ENCODE data around the gene SLC28A1.

SLC28A1 gene

DNA sequence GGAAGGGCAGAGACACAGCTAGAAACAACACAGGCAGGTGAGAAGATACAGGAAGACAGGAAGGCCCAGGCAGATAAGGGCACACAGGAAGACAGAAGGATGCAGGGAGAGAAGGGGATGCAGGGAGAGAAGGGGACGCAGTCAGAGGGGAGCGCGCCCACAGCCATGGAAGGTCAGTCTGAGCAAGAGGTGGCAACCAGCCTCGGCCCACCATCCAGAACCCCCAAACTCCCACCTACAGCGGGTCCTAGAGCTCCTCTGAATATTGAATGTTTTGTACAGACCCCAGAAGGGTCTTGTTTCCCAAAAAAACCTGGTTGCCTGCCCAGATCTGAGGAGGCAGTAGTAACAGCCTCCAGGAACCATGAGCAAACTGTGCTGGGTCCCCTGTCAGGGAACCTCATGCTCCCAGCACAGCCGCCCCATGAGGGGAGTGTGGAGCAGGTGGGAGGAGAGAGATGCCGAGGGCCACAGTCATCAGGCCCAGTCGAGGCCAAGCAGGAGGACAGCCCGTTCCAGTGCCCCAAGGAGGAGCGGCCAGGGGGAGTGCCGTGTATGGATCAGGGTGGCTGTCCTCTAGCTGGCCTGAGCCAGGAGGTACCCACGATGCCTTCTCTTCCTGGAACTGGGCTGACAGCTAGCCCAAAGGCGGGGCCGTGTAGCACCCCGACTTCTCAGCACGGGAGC lies 27.6 kb upstream of the SLC28A1 start:
- no peaks in the 10 kb centered on the region for H3K4me1 Mint-ChIP-seq
- H3K27me3 Mint-ChIP-seq = no peaks in the 10 kb centered on the region
- H3K9me3 Mint-ChIP-seq = no peaks in the 10 kb centered on the region
- no peak overlapping the region for H3K4me3 Mint-ChIP-seq
- H3K27ac Mint-ChIP-seq = no peak overlapping the region
- no peaks in the 10 kb centered on the region for H3K36me3 Mint-ChIP-seq

GRCh38 chr15:84857418-84858004 lies 27.0 kb upstream of the SLC28A1 start:
- no peak overlapping the region for H3K27ac Mint-ChIP-seq
- no peak overlapping the region for H3K4me3 Mint-ChIP-seq
- H3K27me3 Mint-ChIP-seq = no peaks in the 10 kb centered on the region
- no peaks in the 10 kb centered on the region for H3K36me3 Mint-ChIP-seq
- H3K9me3 Mint-ChIP-seq = no peaks in the 10 kb centered on the region
- no peaks in the 10 kb centered on the region for H3K4me1 Mint-ChIP-seq

GRCh38 chr15:84858231-84858630 lies 26.2 kb upstream of the SLC28A1 start:
- H3K27ac Mint-ChIP-seq = no peak overlapping the region
- H3K27me3 Mint-ChIP-seq = no peaks in the 10 kb centered on the region
- no peaks in the 10 kb centered on the region for H3K4me1 Mint-ChIP-seq
- no peak overlapping the region for H3K4me3 Mint-ChIP-seq
- no peaks in the 10 kb centered on the region for H3K9me3 Mint-ChIP-seq
- no peaks in the 10 kb centered on the region for H3K36me3 Mint-ChIP-seq

DNA sequence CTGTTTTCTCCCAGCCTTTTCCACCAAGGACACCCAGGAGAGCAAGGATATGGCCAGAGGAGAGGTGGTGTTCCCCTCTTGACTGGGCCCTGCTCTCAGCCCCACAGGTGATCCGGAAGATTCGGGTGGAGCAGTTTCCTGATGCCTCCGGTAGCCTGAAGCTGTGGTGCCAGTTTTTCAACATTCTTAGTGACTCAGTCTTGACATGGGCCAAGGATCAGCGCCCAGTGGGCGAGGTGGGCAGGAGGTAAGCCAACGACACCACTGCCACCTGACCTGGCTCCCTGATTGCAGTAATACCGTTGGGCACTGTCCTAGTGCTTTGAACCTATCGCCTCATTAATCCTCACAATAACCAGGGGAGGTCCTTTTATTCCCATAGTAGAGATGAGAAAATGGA lies 25.3 kb upstream of the SLC28A1 start:
- no peak overlapping the region for H3K27ac Mint-ChIP-seq
- no peaks in the 10 kb centered on the region for H3K27me3 Mint-ChIP-seq
- H3K36me3 Mint-ChIP-seq = no peaks in the 10 kb centered on the region
- H3K4me3 Mint-ChIP-seq = no peak overlapping the region
- H3K9me3 Mint-ChIP-seq = no peaks in the 10 kb centered on the region
- no peaks in the 10 kb centered on the region for H3K4me1 Mint-ChIP-seq

DNA sequence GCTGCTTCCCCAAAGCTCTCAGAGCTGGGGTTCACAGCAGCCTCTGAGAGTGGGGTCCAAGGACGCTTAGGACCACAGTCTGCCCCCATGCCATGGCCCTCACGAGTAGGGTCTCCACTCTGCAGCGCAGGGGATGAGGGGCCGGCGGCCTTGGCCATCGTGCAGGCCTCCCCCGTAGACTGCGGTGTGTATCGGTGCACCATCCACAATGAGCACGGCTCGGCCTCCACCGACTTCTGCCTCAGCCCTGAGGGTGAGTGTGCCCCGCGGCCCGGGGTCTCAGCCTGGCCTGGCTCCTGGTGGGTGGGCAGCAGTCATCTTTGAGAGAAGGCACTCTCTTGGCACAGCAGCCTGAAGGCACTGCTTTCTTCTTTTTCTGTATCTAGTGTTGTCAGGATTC lies 24.8 kb upstream of the SLC28A1 start:
- Mint-ChIP-seq H3K4me1 (no peaks in the 10 kb centered on the region), H3K36me3 (no peaks in the 10 kb centered on the region), H3K27me3 (no peaks in the 10 kb centered on the region), H3K9me3 (no peaks in the 10 kb centered on the region), H3K4me3 (no peak overlapping the region), H3K27ac (no peak overlapping the region)

GRCh38 chr15:84861781-84862180 lies 22.7 kb upstream of the SLC28A1 start:
- Mint-ChIP-seq H3K4me1 (no peaks in the 10 kb centered on the region), H3K27ac (no peak overlapping the region), H3K4me3 (no peak overlapping the region), H3K36me3 (no peaks in the 10 kb centered on the region), H3K9me3 (no peaks in the 10 kb centered on the region), H3K27me3 (no peaks in the 10 kb centered on the region)

DNA sequence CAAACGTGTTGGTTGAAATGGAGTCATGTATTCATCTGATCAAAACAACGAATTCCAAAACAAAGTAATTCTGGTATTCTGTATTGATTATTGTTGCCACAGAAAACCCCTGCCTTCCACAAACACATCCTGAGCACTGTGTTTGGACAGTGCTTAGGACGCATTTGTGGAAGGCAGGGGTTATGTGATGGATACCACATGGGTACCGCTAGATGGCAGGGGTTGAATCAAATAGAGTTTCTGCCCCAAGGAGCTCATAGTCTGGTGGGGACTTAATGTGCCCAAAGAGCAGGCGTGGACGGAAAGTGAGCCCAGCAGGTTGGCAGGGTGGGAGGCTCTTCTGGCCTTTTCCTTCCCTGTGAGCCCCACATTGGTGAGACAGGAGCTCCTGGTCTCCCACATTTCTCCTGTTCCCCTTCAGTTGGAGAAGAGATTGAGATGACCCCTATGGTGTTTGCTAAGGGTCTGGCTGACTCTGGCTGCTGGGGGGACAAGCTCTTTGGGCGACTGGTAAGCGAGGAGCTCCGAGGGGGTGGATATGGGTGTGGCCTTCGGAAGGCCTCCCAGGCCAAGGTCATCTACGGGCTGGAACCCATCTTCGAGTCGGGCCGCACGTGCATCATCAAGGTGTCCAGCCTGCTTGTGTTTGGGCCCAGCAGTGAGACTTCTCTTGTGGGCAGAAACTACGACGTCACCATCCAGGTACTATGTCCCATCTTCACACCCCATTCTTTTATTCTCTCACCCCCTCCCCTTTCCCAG lies 22.1 kb upstream of the SLC28A1 start:
- no peak overlapping the region for H3K4me3 Mint-ChIP-seq
- no peaks in the 10 kb centered on the region for H3K9me3 Mint-ChIP-seq
- H3K27me3 Mint-ChIP-seq = no peaks in the 10 kb centered on the region
- H3K27ac Mint-ChIP-seq = no peak overlapping the region
- no peaks in the 10 kb centered on the region for H3K36me3 Mint-ChIP-seq
- H3K4me1 Mint-ChIP-seq = no peaks in the 10 kb centered on the region

DNA sequence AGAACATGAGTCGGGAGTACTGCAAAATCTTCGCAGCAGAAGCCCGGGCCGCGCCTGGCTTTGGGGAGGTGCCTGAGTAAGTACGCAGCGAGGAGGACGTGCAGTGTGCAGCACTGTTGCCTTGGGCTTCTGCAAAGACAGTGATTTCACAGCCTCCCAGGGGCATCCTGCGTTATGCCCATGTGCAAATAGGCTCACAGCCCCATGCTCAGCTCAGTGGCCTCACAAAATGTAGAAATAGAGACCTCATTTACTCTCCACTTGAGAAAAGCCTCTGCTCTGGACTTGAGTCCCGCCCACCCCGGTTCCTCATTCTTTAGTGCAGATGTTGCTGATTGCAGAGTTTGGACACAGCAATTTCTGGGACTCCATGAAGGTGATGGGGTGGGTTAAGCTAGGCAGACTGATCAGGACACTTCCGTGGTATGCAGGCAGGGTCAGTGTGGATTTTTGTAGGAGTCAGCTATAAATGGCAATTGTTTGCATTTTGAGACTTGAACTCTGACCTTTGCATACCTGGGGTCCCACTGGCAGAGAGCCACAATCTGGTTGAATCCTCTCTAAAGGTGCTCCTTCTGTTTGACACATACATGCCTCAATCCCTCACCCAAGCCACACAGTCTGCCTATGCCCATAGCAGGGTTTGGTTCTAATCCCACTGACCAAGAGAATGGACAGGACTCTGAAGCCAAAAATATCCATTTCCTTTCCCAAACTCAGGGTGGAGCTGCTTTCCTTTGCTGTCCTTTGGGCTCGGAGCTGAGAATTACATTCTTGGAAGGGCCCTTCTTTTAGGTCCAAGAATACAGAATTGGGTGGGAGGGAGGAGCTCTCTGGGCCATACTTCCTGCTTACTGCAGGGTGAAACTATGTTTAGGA lies 20.7 kb upstream of the SLC28A1 start:
- Mint-ChIP-seq H3K36me3 (no peaks in the 10 kb centered on the region), H3K4me1 (no peaks in the 10 kb centered on the region), H3K9me3 (no peaks in the 10 kb centered on the region), H3K4me3 (no peak overlapping the region), H3K27me3 (no peaks in the 10 kb centered on the region), H3K27ac (no peak overlapping the region)

DNA sequence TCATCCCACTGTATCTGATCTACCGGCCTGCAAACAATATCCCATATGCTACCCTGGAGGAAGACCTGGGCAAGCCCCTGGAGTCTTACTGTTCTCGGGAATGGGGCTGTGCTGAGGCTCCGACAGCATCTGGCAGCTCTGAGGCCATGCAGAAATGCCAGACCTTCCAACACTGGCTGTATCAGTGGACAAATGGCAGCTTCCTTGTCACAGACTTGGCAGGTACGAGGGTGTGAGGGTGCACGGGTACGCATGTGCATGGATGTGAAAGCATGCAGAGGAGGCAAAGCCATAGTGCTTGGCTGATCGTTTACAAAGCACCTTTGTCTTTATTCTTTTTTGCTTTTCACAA lies 20.0 kb upstream of the SLC28A1 start:
- Mint-ChIP-seq H3K27ac (no peak overlapping the region), H3K36me3 (no peaks in the 10 kb centered on the region), H3K27me3 (no peaks in the 10 kb centered on the region), H3K4me1 (no peaks in the 10 kb centered on the region), H3K9me3 (no peaks in the 10 kb centered on the region), H3K4me3 (no peak overlapping the region)

DNA sequence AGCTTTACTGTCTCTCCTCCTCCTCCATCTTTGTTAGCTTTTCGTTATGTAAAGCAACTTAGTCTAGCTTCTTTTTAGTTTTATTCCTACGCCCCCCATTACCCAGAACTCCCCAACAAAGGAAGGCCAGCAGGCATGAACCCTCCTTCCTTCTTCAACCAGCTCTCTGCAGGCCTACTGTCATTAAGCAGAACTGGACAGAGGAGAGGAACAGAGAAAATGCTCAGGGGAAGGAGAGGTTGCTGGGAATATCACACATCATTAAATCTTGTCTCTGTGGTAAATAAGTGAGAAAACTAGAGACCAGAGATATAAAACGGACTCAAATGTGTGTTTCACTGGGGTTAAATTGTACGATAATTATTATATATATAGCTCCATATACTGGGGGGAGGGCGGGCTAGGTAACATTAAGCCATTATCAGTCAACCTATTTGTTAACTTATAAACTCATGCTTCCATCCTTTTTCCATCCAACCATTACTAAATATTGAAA lies 19.3 kb upstream of the SLC28A1 start:
- Mint-ChIP-seq H3K36me3 (no peaks in the 10 kb centered on the region), H3K27ac (no peak overlapping the region), H3K27me3 (no peaks in the 10 kb centered on the region), H3K9me3 (no peaks in the 10 kb centered on the region), H3K4me1 (no peaks in the 10 kb centered on the region), H3K4me3 (no peak overlapping the region)

DNA sequence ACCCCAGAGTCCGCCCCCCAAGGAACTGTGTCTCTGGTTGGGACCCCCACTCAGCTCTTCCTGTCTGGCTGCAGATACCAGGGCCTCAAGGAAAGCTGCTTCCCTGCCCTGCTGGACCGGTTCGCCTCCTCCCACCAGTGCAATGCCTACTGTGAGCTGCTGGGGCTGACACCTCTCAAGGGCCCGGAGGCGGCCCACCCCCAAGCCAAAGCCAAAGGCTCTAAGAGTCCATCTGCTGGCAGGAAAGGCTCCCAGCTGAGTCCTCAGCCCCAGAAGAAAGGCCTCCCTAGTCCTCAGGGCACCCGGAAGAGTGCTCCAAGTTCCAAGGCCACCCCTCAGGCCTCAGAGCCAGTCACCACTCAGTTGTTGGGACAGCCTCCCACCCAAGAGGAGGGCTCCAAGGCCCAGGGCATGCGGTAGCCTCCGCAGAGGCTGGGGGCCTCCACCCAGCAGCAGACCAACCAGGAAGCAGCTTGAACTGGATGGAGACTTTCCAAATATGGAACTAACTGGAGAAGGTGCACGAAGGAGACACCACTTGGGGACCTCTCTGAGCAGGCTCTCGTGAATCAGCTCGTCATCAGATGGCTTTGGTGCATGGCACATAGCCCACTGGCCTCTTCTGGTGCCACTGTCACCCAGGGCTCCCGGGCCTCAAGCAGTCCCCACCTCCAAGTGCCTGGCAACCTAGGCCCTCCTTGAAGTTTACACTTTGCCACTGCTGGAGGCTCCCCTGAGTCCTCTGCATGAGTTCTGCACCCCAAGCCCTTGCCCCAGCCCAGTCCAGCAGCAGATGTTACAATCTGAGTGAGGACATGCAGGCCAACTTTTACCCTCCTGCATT lies 16.2 kb upstream of the SLC28A1 start:
- no peak overlapping the region for H3K27ac Mint-ChIP-seq

DNA sequence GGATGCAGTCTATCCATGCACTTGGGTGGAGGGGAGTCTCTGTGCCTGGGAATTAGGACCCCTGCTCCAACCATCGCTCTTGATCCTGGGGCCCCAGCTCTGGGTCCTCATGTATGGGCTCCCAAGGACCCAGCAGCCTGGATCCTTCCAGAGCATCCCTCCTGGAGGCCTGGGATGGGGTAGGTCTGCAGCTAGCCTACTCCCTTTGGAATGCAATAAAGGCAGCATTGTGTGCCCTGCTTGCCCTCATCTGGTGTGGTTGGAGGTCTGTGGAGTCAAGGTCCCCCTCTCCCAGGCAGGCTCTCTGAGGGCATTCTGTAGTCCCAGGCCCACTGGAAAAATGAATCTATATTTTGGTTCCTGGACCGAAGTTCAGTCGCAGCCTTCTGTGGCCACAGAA lies 15.0 kb upstream of the SLC28A1 start:
- Mint-ChIP-seq H3K36me3 (no peaks in the 10 kb centered on the region), H3K27ac (no peak overlapping the region), H3K4me3 (no peak overlapping the region), H3K9me3 (no peaks in the 10 kb centered on the region), H3K27me3 (no peaks in the 10 kb centered on the region), H3K4me1 (no peaks in the 10 kb centered on the region)

More for the DNA sequence above, 16.2 kb upstream of the SLC28A1 start:
- Mint-ChIP-seq H3K27me3 (no peaks in the 10 kb centered on the region), H3K4me1 (no peaks in the 10 kb centered on the region), H3K9me3 (no peaks in the 10 kb centered on the region), H3K36me3 (no peaks in the 10 kb centered on the region), H3K4me3 (no peak overlapping the region)

DNA sequence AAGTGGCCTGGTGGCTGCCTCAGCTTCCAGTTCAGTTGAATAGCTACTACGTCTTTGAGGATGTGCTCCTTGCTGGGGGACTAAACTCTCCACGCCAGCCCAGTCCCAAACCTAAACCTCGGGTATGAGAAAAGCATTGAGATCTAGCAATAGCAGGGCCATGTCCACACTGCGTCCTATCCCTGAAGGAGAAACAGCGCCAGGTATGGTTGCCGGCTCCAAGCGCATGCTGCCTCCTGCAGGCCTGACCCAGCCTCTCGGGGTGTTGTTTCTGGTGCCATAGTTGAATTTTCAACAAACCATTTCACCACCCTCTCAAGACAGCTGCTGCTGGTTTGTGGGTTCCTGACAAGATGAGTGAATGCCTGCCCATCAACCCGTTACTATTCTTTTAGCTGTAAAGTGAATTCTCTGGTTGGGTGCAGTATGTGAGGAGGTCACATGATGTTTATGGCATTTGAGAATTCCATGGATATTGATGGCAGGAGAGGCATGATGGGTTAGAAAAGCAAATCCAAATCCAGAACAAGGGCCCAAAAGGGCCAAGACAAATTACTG lies 13.0 kb upstream of the SLC28A1 start:
- no peak overlapping the region for H3K27ac Mint-ChIP-seq
- H3K36me3 Mint-ChIP-seq = no peaks in the 10 kb centered on the region
- no peaks in the 10 kb centered on the region for H3K9me3 Mint-ChIP-seq
- H3K4me1 Mint-ChIP-seq = no peaks in the 10 kb centered on the region
- H3K27me3 Mint-ChIP-seq = no peaks in the 10 kb centered on the region
- H3K4me3 Mint-ChIP-seq = no peak overlapping the region

GRCh38 chr15:84872009-84872910 lies 12.2 kb upstream of the SLC28A1 start:
- Mint-ChIP-seq H3K9me3 (no peaks in the 10 kb centered on the region), H3K4me3 (no peak overlapping the region), H3K27me3 (no peaks in the 10 kb centered on the region), H3K4me1 (no peaks in the 10 kb centered on the region), H3K27ac (no peak overlapping the region), H3K36me3 (no peaks in the 10 kb centered on the region)

All from activated naive CD4-positive, alpha-beta T cell treated with anti-CD3 and anti-CD28 coated beads, Interleukin-2, amount 50 U/mL, for 24 hours (primary cell).